Measurements from ENCODE around the gene MTURN. TPM values are rescaled to one million over a fixed set of nuclear protein-coding genes. Genes with fewer than 3 reads are reported as not detected.

MTURN gene
- total and polyA plus RNA-seq, 10 donors = 6.3 to 36.6 (median 14.8) TPM

DNA sequence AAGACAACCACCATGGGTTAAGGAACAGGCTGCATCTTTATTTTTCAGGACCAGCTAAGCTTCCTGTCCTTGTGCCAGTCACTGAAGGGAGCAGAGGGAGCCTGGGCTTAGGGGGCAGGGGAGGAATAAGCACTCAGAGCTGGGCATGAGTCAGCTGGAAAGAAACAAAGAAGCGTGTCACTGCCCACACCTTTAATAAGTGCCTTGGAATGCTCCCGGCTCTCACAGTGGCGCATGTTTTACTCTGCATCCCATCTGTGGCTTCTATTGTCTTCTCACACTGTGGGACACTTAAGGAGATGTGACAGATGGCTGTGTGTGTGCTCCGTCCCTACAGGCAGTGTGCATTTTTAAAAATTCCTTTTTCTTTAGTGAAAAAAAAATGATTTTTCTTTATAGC lies 71.7 kb downstream of the MTURN start:
- 59 to 88% (median 81%) methylated on average over 4 of the region's 4 CpGs for WGBS, 5 donors
- no peak for TF ChIP-seq POLR2A (IDR thresholded peaks at IDR 0.05)
- TF ChIP-seq, protein P1, sequence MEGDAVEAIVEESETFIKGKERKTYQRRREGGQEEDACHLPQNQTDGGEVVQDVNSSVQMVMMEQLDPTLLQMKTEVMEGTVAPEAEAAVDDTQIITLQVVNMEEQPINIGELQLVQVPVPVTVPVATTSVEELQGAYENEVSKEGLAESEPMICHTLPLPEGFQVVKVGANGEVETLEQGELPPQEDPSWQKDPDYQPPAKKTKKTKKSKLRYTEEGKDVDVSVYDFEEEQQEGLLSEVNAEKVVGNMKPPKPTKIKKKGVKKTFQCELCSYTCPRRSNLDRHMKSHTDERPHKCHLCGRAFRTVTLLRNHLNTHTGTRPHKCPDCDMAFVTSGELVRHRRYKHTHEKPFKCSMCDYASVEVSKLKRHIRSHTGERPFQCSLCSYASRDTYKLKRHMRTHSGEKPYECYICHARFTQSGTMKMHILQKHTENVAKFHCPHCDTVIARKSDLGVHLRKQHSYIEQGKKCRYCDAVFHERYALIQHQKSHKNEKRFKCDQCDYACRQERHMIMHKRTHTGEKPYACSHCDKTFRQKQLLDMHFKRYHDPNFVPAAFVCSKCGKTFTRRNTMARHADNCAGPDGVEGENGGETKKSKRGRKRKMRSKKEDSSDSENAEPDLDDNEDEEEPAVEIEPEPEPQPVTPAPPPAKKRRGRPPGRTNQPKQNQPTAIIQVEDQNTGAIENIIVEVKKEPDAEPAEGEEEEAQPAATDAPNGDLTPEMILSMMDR (IDR thresholded peaks at IDR 0.05 in 8 of 11, conservative IDR thresholded peaks at IDR 0.05 in 3 of 11) = no peak
- no peak for TF ChIP-seq POLR2AphosphoS5 (IDR thresholded peaks at IDR 0.05)
- Histone ChIP-seq H3K4me1 (peaks cover 0 to 7% (median 3%) of the 10 kb centered on the region in 6 donors), H3K4me3 (no peak overlapping the region), H3K27me3 (replicated peaks in 1 of 7) (no peaks in the 10 kb centered on the region), H3K9me3 (no peaks in the 10 kb centered on the region), H3K36me3 (no peaks in the 10 kb centered on the region), H3K27ac (no peak overlapping the region)
- intact Hi-C loops (cut with DNase I; ENCODE audit: low total_unique reads) = no loop called here
- DNase-seq = no peak

DNA sequence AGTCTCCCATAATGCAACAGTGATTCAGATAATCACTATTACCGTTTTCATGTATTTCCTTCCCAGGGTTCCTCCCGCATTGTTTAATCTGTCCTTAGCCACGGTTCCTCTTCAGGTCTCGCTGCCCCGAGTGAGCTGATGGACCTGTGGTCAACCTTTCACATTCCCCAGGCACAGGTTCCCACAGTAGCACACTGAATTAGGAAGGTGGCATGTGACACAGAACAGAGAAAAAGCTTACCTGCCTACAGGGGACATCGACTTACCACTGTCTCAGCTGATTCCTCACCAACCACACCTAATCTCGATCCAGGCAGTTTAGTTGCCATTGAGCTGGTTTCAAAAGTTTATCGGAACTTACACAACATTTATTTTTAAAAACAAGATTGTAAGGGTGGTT lies 72.2 kb downstream of the MTURN start:
- H3K9me3 ChIP-seq = no peaks in the 10 kb centered on the region
- 70 to 81% (median 73%) methylated on average over 8 of the region's 8 CpGs for WGBS, 5 donors
- H3K27me3 ChIP-seq (replicated peaks in 1 of 7) = no peaks in the 10 kb centered on the region
- intact Hi-C loops (cut with DNase I; ENCODE audit: low total_unique reads) = no loop called here
- H3K27ac ChIP-seq = no peak overlapping the region
- H3K4me3 ChIP-seq = no peak overlapping the region
- no peaks in the 10 kb centered on the region for H3K36me3 ChIP-seq
- TF ChIP-seq, protein P1 (IDR thresholded peaks at IDR 0.05 in 8 of 11, conservative IDR thresholded peaks at IDR 0.05 in 3 of 11) = no peak
- no peak for TF ChIP-seq POLR2AphosphoS5 (IDR thresholded peaks at IDR 0.05)
- TF ChIP-seq POLR2A (IDR thresholded peaks at IDR 0.05) = no peak
- H3K4me1 ChIP-seq = peaks cover 0 to 3% (median 0%) of the 10 kb centered on the region in 6 donors
- DNase-seq = no peak

DNA sequence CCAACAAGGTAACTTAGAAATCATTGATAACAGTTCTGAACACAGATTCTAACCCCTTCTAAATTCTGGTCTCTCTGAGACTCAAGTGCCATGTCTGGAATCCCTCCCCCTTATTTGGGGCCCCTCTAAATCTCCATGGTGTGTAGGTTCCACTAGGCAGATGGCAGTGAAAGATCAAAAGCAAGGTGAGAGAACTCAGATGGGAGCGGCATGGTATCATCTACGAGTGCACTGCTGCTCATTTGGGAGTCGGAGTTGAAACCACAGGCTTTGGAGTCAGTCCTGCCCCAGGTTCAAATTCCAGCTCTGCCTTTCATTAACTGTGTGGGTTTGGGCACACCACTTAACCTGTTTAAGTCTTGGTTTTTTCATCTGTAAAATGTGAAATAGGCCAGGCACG lies 72.6 kb downstream of the MTURN start:
- H3K36me3 ChIP-seq = no peaks in the 10 kb centered on the region
- H3K27me3 ChIP-seq (replicated peaks in 1 of 7) = no peaks in the 10 kb centered on the region
- intact Hi-C loops (cut with DNase I; ENCODE audit: low total_unique reads) = no loop called here
- TF ChIP-seq POLR2A (IDR thresholded peaks at IDR 0.05) = no peak
- TF ChIP-seq, protein P1 (IDR thresholded peaks at IDR 0.05 in 8 of 11, conservative IDR thresholded peaks at IDR 0.05 in 3 of 11) = no peak
- no peak for TF ChIP-seq POLR2AphosphoS5 (IDR thresholded peaks at IDR 0.05)
- H3K27ac ChIP-seq = no peak overlapping the region
- no peak for DNase-seq
- no peak overlapping the region for H3K4me3 ChIP-seq
- H3K4me1 ChIP-seq = peaks cover 0 to 3% (median under 1%) of the 10 kb centered on the region in 6 donors
- WGBS, 5 donors = 94 to 98% (median 95%) methylated on average over 4 of the region's 4 CpGs
- no peaks in the 10 kb centered on the region for H3K9me3 ChIP-seq

DNA sequence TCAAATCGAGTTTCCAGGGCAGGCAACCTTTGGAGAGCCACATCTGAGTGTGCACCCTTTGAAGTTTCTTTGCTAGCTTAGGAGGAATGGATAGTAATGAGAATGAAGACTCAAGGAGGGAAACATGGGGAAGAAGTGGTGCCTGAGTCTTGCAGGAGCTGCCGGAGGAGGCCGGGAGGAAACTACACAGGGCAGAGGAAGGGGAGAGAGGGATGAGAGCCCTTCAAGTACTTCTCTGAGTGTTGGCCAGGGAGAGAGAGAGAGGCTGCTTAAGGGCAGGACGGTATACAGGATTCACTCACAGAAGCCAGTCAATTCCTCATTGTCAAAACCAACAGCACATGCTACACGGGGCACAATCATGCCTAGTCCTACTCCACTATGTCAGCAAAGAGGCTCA lies 75.2 kb downstream of the MTURN start:
- WGBS, 5 donors = 84 to 90% (median 86%) methylated on average over 5 of the region's 5 CpGs
- TF ChIP-seq POLR2A (IDR thresholded peaks at IDR 0.05) (no peak), POLR2AphosphoS5 (IDR thresholded peaks at IDR 0.05) (no peak)
- TF ChIP-seq, protein P1 (IDR thresholded peaks at IDR 0.05 in 8 of 11, conservative IDR thresholded peaks at IDR 0.05 in 3 of 11) = no peak
- intact Hi-C loops (cut with DNase I; ENCODE audit: low total_unique reads) = no loop called here
- Histone ChIP-seq H3K4me3 (no peak overlapping the region), H3K4me1 (peaks cover 0 to 12% (median 5%) of the 10 kb centered on the region in 6 donors), H3K27ac (no peak overlapping the region), H3K9me3 (no peaks in the 10 kb centered on the region), H3K27me3 (replicated peaks in 1 of 7) (no peaks in the 10 kb centered on the region), H3K36me3 (no peaks in the 10 kb centered on the region)
- DNase-seq = no peak

Small RNA genes within 50 kb of the gene (small RNA-seq; reads per million reads assigned to genes)
- gene RPS27P16 = 0 reads per million in 4 donors

Other genes with a start within 250 kb of the MTURN start
- gene SCRN1, start 145.2 kb upstream of the MTURN start, total RNA-seq = 10 to 100 TPM; 14.4 to 27.8 (median 20.5) TPM
- 10 to 100 TPM in 1 of 3 donors, 1 to 10 TPM in 2; 5.4 to 11.9 (median 6.4) TPM for gene SCRN1, start 145.2 kb upstream of the MTURN start, polyA plus RNA-seq
- 10 to 100 TPM in 4 of 7 donors, 1 to 10 TPM in 3; 5.5 to 14.7 (median 10.7) TPM for gene FKBP14, start 108.3 kb upstream of the MTURN start, total RNA-seq
- gene FKBP14, start 108.3 kb upstream of the MTURN start, polyA plus RNA-seq = 1 to 10 TPM; 1.2 to 1.3 (median 1.3) TPM
- gene PLEKHA8, start 106.6 kb upstream of the MTURN start, total RNA-seq = 10 to 100 TPM in 3 of 7 donors, 1 to 10 TPM in 4; 5.2 to 13.6 (median 9.6) TPM
- 1 to 10 TPM; 1.4 to 1.8 (median 1.7) TPM for gene PLEKHA8, start 106.6 kb upstream of the MTURN start, polyA plus RNA-seq
- gene ZNRF2, start 149.6 kb downstream of the MTURN start, total RNA-seq = 10 to 100 TPM; 27.1 to 42.5 (median 29.4) TPM
- 1 to 10 TPM; 6.8 to 9.1 (median 8.8) TPM for gene ZNRF2, start 149.6 kb downstream of the MTURN start, polyA plus RNA-seq

Data from spleen (tissue), 11 donors.